HUES64 (cell line): ENCODE results near the gene GGN.

Source experiments
- H3K27ac ChIP-seq: 2 replicates; pipeline ENCODE4 v1.7.0; 2013; ENCODE audit warnings: low read depth, low read length, inconsistent platforms
- H3K27me3 ChIP-seq: 2 replicates; pipeline ENCODE4 v1.6.1; 2013; ENCODE audit warnings: mild to moderate bottlenecking, low read length; ENCODE audit not compliant: insufficient read depth
- H3K36me3 ChIP-seq: 2 replicates; pipeline ENCODE4 v1.6.1; 2013; ENCODE audit warnings: mild to moderate bottlenecking, low read length; ENCODE audit not compliant: insufficient read depth
- H3K4me1 ChIP-seq: 2 replicates; pipeline ENCODE4 v1.6.1; 2013; ENCODE audit warnings: mild to moderate bottlenecking, low read length, moderate library complexity; ENCODE audit not compliant: insufficient read depth
- H3K4me3 ChIP-seq: 2 replicates; pipeline ENCODE4 v1.5.1; 2013; ENCODE audit warnings: mild to moderate bottlenecking, low read length, moderate library complexity
- H3K9ac ChIP-seq: 2 replicates; pipeline ENCODE4 v1.6.1; 2013; ENCODE audit warnings: mild to moderate bottlenecking, low read depth, low read length
- H3K9me3 ChIP-seq: 2 replicates; pipeline ENCODE4 v1.6.1; 2013; ENCODE audit warnings: low read depth, low read length; ENCODE audit not compliant: insufficient read depth
- WGBS: fragments of 150-250, 120-280 bp; methylation state at CpG from one replicate; pipeline ENCODE4 v1.1.7; 2013; ENCODE audit warnings: missing lambda C conversion rate; 5-methylcytosine and 5-hydroxymethylcytosine counted together

The GGN gene

DNA sequence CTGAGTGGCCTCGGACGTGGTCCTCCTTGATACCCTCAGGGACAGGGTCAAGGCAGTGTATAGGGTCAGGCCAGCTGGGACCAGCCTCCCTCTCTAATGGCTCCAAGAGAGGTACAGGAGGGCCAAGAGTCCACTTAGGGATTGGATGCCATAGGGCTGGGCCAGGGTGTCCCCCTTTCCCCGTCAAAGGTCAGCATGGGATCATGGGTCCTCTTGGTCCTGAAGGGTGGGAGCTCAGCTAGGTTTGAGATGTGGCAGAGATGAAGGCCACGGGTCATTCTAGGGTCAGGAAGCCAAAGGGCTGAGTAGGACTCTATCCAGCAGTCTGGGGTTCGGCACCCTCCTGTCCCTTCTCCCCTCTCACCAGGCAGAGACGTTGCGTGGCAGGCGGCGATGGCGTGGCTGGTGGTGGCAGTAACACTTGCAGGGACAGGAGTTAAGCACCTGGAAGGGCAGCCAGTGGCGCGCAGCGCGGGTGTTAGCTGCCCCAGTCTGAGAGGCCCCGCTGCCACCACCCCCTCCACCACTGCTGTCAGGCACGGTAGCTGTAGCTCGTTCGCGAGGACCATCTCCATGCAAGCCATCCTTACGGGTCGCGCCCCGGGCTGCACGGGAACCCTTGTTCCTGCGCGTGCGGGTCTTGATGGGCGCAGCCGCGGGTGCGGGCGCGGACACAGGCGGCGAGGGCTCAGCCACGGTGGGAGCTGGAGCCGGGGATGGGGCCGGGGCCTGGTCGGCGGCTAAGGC lies 2.6 kb downstream of the GGN start:
- Histone ChIP-seq H3K9ac (no peak overlapping the region), H3K27me3 (peaks cover 11% of the 10 kb centered on the region; the same call in 1 of the 2 replicates), H3K4me3 (no peak overlapping the region), H3K9me3 (no peaks in the 10 kb centered on the region), H3K4me1 (peaks cover 10% of the 10 kb centered on the region; the same call in 1 of the 2 replicates), H3K27ac (no peak overlapping the region), H3K36me3 (peaks cover 36% of the 10 kb centered on the region)
- 91% methylated on average over 40 of the region's 40 CpGs for WGBS

DNA sequence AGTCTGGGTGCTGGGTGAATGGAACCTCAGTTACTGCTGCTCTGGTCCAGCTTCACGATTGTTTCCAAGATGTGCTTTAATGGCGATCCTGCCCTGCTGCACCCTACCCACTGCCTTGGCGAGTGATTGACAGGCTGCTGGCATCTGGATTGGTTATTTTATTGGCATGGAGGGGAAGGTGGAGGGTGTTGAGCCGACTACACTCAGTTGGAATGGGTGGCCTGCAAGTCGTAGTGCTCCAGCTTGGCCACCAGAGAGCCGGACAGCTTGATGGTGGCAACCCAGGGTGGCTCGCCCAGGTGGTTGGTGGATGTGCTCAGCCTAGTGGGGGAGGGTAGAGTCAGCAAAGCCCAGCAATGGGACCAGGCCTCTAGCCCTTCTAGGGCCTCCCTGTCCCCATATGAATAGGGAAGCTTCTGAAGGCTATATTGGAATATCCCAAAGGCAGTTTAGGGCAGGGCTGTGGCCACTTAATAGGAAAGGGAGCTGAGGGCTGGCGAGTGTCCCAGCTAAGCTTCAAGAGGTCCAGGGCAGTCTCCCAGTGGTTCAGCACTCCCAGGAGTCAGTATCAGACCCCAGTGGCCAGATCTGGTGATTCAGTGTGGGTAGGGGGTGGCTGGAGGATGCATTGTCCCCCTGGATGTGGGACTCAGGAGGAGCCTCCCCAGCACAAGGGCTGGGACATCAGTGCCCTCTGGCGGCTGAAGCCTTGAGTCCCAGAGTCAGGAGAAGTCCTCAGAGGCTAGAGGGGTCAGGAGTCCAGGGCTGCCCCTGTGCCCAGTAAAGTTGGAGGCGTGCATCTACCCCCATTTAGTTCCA lies 3.4 kb downstream of the GGN start:
- WGBS, result 82% methylated on average over 10 of the region's 10 CpGs
- Histone ChIP-seq H3K27ac (no peak overlapping the region), H3K4me3 (no peak overlapping the region), H3K4me1 (peaks cover 7% of the 10 kb centered on the region; the same call in 1 of the 2 replicates), H3K9me3 (no peaks in the 10 kb centered on the region), H3K27me3 (peaks cover 11% of the 10 kb centered on the region; the same call in 1 of the 2 replicates), H3K9ac (no peak overlapping the region), H3K36me3 (peaks cover 39% of the 10 kb centered on the region)

DNA sequence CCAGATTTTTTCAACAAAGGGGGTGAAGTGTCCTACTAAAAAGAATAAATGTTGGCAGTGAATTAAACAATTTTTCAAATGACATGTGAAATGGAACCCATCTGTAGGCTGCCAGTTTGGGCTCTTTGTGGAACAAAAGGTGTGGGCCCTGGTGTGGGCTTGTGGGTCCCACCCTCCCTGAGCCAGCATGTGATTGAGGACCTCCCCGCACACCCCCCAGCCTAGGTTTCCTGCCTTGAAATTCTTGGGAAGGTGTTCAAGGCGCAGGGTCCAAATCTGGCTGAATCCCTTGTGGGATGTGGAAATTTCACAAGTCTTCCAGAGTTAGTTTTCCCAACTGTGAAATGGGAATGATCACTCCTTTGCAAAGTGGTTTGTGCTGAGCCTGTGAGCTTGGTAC lies 4.1 kb downstream of the GGN start:
- no peak overlapping the region for H3K4me3 ChIP-seq
- peaks cover 11% of the 10 kb centered on the region; the same call in 1 of the 2 replicates for H3K27me3 ChIP-seq
- no peak overlapping the region for H3K27ac ChIP-seq
- no peak overlapping the region for H3K9ac ChIP-seq
- no peaks in the 10 kb centered on the region for H3K9me3 ChIP-seq
- H3K4me1 ChIP-seq, result peaks cover 7% of the 10 kb centered on the region; the same call in 1 of the 2 replicates
- WGBS, result 100% methylated on average over 2 of the region's 2 CpGs
- H3K36me3 ChIP-seq, result peaks cover 46% of the 10 kb centered on the region

DNA sequence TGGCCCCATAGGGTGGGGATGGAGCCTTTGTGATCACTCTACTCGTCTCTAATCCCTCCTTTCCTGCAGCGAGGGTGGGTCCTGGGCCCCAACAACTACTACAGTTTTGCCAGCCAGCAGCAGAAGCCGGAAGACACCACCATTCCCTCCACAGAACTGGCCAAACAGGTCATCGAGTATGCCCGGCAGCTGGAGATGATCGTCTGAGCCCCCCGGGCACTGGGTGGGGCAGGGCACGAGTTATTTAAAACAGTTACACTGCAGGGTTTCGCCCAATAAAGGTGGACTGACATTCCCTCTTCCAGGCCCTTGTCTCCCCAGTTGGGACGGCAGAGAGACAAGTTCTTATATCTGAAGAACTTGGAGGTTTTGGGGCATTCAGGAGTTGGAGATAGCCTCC lies 4.7 kb downstream of the GGN start:
- H3K27me3 ChIP-seq, result peaks cover 11% of the 10 kb centered on the region; the same call in 1 of the 2 replicates
- H3K9ac ChIP-seq, result no peak overlapping the region
- no peak overlapping the region for H3K4me3 ChIP-seq
- no peaks in the 10 kb centered on the region for H3K9me3 ChIP-seq
- H3K4me1 ChIP-seq, result peaks cover 7% of the 10 kb centered on the region; the same call in 1 of the 2 replicates
- H3K27ac ChIP-seq, result no peak overlapping the region
- peaks cover 46% of the 10 kb centered on the region for H3K36me3 ChIP-seq
- 93% methylated on average over 10 of the region's 10 CpGs for WGBS

DNA sequence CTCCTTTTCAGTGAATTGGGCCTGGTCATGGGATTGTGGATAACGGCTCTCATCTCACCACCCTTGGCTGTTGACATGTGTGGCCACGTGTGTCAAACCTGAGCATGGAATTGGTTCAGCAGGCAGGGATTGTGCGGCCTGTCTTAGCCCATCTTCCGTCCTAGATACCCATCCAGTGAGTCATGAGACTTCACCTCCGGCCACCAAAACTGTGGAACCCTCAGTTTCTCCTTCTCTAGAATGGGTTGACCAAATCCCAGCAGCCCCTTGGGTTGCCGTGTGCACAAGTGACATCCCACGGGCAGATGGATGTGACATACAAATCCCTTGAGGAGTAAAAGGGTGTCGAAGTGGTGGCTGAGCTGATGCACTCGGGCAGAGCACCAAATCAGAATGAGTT lies 6.7 kb downstream of the GGN start:
- no peak overlapping the region for H3K9ac ChIP-seq
- 0 out of 2 replicates have a peak, but pooled peaks cover 4% of the 10 kb centered on the region for H3K4me1 ChIP-seq
- peaks cover 3% of the 10 kb centered on the region; the same call in 1 of the 2 replicates for H3K27me3 ChIP-seq
- H3K4me3 ChIP-seq, result no peak overlapping the region
- 96% methylated on average over 9 of the region's 9 CpGs for WGBS
- peaks cover 60% of the 10 kb centered on the region for H3K36me3 ChIP-seq
- no peak overlapping the region for H3K27ac ChIP-seq
- H3K9me3 ChIP-seq, result no peaks in the 10 kb centered on the region

DNA sequence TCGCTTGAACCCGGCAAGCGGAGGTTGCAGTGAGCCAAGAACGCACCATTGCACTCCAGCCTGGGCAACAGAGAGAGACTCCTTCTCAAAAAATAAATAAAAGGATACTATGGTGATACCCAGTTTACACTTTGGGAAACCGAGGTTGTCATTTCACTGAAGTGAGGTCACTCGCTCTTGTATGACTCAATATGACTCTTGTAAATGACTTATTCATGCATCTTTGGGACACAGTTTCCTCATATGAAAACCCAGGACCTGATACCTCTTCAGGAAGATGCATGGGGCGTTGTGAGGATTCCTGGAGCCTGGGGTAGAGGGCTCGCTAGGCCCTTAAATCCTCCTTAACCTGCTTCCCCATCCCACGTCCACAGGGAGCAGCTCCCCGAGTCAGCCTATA lies 9.0 kb downstream of the GGN start:
- Histone ChIP-seq H3K4me1 (peaks cover 7% of the 10 kb centered on the region; the same call in 1 of the 2 replicates), H3K27me3 (no peaks in the 10 kb centered on the region), H3K36me3 (peaks cover 57% of the 10 kb centered on the region), H3K9ac (no peak overlapping the region), H3K27ac (no peak overlapping the region), H3K4me3 (no peak overlapping the region), H3K9me3 (no peaks in the 10 kb centered on the region)
- WGBS, result 95% methylated on average over 10 of the region's 10 CpGs

DNA sequence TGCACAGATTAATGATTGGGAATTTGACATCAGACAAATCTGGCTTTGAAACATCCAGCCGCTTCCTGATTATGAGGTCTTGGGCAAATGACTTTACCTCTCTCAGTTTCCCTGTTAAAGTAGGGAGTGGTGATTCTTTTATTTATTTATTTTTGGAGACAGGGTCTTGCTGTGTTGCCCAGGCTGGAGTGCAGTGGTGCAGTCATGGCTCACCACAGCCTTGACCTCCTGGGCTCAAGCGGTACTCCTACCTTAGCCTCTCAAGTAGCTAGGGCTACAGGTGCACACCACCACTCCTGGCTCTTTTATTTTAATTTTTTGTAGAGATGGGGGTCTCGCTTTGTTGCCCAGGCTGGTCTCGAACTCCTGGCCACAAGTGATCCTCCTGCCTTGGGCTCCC lies 10.8 kb downstream of the GGN start:
- no peak overlapping the region for H3K27ac ChIP-seq
- H3K36me3 ChIP-seq, result peaks cover 40% of the 10 kb centered on the region
- H3K9me3 ChIP-seq, result no peaks in the 10 kb centered on the region
- H3K27me3 ChIP-seq, result 0 out of 2 replicates have a peak, but pooled peaks cover under 1% of the 10 kb centered on the region
- H3K4me3 ChIP-seq, result no peak overlapping the region
- 96% methylated on average over 4 of the region's 4 CpGs for WGBS
- H3K9ac ChIP-seq, result no peak overlapping the region
- H3K4me1 ChIP-seq, result peaks cover 7% of the 10 kb centered on the region; the same call in 1 of the 2 replicates

DNA sequence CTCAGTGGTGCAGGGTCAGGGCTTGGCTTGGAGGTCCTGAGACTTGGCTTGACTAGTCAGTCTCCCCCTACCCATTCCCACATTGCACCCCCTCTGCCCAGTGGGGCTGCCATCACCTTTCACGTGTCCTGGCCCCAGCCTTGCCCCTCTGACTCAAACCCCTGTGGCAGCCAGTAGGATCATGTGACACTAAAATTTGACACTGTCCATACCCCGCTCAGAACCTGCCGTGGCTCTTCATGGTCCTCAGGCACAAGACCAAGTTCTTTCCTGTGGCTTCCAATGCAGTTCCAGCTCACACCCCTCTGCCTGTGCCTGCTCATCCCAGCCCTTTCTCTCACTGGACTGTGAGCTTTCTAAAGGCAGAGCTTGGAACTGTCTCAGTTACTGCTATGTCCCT lies 11.3 kb downstream of the GGN start:
- H3K27ac ChIP-seq, result no peak overlapping the region
- H3K4me3 ChIP-seq, result no peak overlapping the region
- H3K36me3 ChIP-seq, result peaks cover 36% of the 10 kb centered on the region
- H3K4me1 ChIP-seq, result peaks cover 7% of the 10 kb centered on the region; the same call in 1 of the 2 replicates
- no peaks in the 10 kb centered on the region for H3K9me3 ChIP-seq
- H3K27me3 ChIP-seq, result 0 out of 2 replicates have a peak, but pooled peaks cover 4% of the 10 kb centered on the region
- H3K9ac ChIP-seq, result no peak overlapping the region
- 96% methylated on average over 3 of the region's 3 CpGs for WGBS

DNA sequence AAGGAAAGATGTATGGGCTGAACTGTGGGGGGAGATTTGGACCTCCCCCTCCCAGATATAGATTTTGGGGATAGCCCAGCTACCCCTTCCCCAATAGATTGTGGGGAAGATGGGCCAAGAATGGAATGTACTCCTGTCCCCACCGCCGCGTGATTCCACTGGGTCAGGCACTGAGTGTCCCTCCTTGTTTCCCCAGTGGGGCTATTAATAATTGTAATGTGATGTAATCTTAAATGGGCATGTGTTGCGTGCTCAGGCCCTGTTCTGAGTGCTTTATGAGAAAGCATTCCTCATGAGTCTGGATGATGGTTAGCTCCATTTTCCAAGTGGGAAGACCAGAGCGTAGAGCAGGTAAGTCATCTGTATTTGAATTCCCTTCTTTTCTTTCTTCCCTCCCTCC lies 12.1 kb downstream of the GGN start:
- H3K4me3 ChIP-seq, result peak overlapping the region; percentile 92
- H3K36me3 ChIP-seq, result peaks cover 27% of the 10 kb centered on the region
- H3K9ac ChIP-seq, result peak overlapping the region; percentile 92; the same call in 1 of the 2 replicates
- H3K4me1 ChIP-seq, result peaks cover 7% of the 10 kb centered on the region; the same call in 1 of the 2 replicates
- no peak overlapping the region for H3K27ac ChIP-seq
- H3K9me3 ChIP-seq, result no peaks in the 10 kb centered on the region
- H3K27me3 ChIP-seq, result 0 out of 2 replicates have a peak, but pooled peaks cover 4% of the 10 kb centered on the region
- WGBS, result 87% methylated on average over 5 of the region's 5 CpGs

DNA sequence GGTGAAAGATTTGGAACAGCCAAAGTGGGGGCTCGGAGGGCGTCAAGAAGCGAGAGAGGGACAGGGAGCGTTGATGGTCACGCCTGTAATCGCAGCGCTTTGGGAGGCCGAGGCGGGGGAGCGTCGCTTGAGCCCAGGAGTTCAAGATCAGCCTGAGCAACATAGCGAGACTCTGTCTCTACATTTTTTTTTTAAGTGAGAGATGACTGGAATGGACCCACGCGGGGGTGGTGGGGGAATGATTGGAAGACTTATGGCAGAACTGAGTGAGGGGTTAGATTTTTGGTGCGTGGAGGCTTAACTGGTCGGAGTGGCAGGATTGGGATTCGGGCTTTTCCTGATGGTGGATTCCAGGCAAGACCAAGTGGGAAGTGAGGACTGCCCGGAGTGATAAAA lies 12.7 kb downstream of the GGN start:
- 2% methylated on average over 18 of the region's 18 CpGs for WGBS
- H3K27me3 ChIP-seq, result peaks cover 4% of the 10 kb centered on the region; the same call in 1 of the 2 replicates

More for the DNA sequence above, 12.7 kb downstream of the GGN start:
- Histone ChIP-seq H3K9me3 (no peaks in the 10 kb centered on the region), H3K27ac (peak overlapping the region; percentile 82), H3K9ac (peak overlapping the region; percentile 92), H3K4me3 (peak overlapping the region; percentile 92), H3K4me1 (peaks cover 7% of the 10 kb centered on the region; the same call in 1 of the 2 replicates), H3K36me3 (peaks cover 25% of the 10 kb centered on the region)
